Suprapubic skin (tissue), 4 donors: ENCODE measurements around the gene AP2M1. TPM values are rescaled to one million over a fixed set of nuclear protein-coding genes. Genes with fewer than 3 reads are reported as not detected.

ENCODE experiments used
- DNase-seq, 2 donors: peaks; one replicate each; pipeline ENCODE4 v3.0.0-alpha.2; 2019; ENCODE audit warnings: low spot score in 2 of 2
- H3K27ac ChIP-seq: fragments of 200-600 bp; sonication (generic); one replicate; pipeline ENCODE4 v1.5.1; 2019
- H3K27me3 ChIP-seq: fragments of 200-600 bp; sonication (generic); one replicate; pipeline ENCODE4 v1.5.1; 2019
- H3K36me3 ChIP-seq: fragments of 200-600 bp; sonication (generic); one replicate; pipeline ENCODE4 v1.5.1; 2019
- H3K4me1 ChIP-seq: fragments of 200-600 bp; sonication (generic); one replicate; pipeline ENCODE4 v1.5.1; 2019
- H3K4me3 ChIP-seq: fragments of 200-600 bp; sonication (generic); one replicate; pipeline ENCODE4 v1.5.1; 2019; ENCODE audit warnings: mild to moderate bottlenecking
- H3K9me3 ChIP-seq: fragments of 200-600 bp; sonication (generic); one replicate; pipeline ENCODE4 v1.5.1; 2019
- CTCF ChIP-seq, 2 donors: fragments of 200-600 bp in 1 of 2; fragments of 450-650 bp in 1 of 2; sonication (generic) in 1 of 2; IDR thresholded peaks; one replicate each; pipeline ENCODE4 v1.5.1; 2016 to 2019; ENCODE audit warnings: antibody characterized with exemption in 2 of 2, mild to moderate bottlenecking in 1 of 2, moderate library complexity in 1 of 2
- EP300 ChIP-seq: sonication (generic); formaldehyde crosslinking; IDR thresholded peaks from one replicate; pipeline ENCODE4 v1.6.1; 2017; ENCODE audit warnings: antibody characterized with exemption
- POLR2A ChIP-seq, 2 donors: fragments of 450-650 bp; IDR thresholded peaks; one replicate each; pipeline ENCODE4 v1.6.1; 2017; ENCODE audit warnings: antibody characterized with exemption in 2 of 2, mild to moderate bottlenecking in 2 of 2, moderate library complexity in 2 of 2
- POLR2AphosphoS5 ChIP-seq, 3 donors: sonication (generic); formaldehyde crosslinking; IDR thresholded peaks; one replicate each; pipeline ENCODE4 v1.6.1; 2017; ENCODE audit warnings: antibody characterized with exemption in 3 of 3
- WGBS: methylation state at CpG from one replicate; pipeline ENCODE4 v1.1.5; 2018; 5-methylcytosine and 5-hydroxymethylcytosine counted together
- total RNA-seq, 4 donors: library from RNA; depleted of rRNA; stranded (reverse); fragments of >200 nt; gene quantifications; one replicate each; pipeline ENCODE4 v1.1.0, GENCODE V29; 2016

The AP2M1 gene
- total RNA-seq, 4 donors from 2014 or later = 112 to 137 (median 121) TPM

GRCh38 chr3:184218814-184219213 is 44.2 kb downstream of the AP2M1 start:
- 54% methylated on average over 4 of the region's 4 CpGs for WGBS
- H3K4me1 ChIP-seq = no peaks in the 10 kb centered on the region
- no peaks in the 10 kb centered on the region for H3K9me3 ChIP-seq
- H3K27me3 ChIP-seq = peaks cover 9% of the 10 kb centered on the region
- no peak overlapping the region for H3K27ac ChIP-seq
- DNase-seq = no peak
- no peak overlapping the region for H3K4me3 ChIP-seq
- no peaks in the 10 kb centered on the region for H3K36me3 ChIP-seq
- no peak for TF ChIP-seq POLR2A (IDR thresholded peaks at IDR 0.05)
- TF ChIP-seq CTCF (IDR thresholded peaks at IDR 0.05) = no peak
- TF ChIP-seq POLR2AphosphoS5 (IDR thresholded peaks at IDR 0.05) = no peak
- no peak for TF ChIP-seq EP300

- no peaks in the 10 kb centered on the region for H3K4me1 ChIP-seq
- no peak for TF ChIP-seq POLR2A (IDR thresholded peaks at IDR 0.05)
- no peak for TF ChIP-seq CTCF (IDR thresholded peaks at IDR 0.05)
- no peak for TF ChIP-seq EP300
- no peak for TF ChIP-seq POLR2AphosphoS5 (IDR thresholded peaks at IDR 0.05)
- WGBS = 75% methylated on average over 3 of the region's 3 CpGs
- DNase-seq = no peak
- no peak overlapping the region for H3K4me3 ChIP-seq
- peaks cover 9% of the 10 kb centered on the region for H3K27me3 ChIP-seq
- H3K36me3 ChIP-seq = no peaks in the 10 kb centered on the region
- no peak overlapping the region for H3K27ac ChIP-seq
- H3K9me3 ChIP-seq = no peaks in the 10 kb centered on the region
Observed at GRCh38 chr3:184222521-184222920, 47.9 kb downstream of the AP2M1 start.

GRCh38 chr3:184223946-184224345 is 49.3 kb downstream of the AP2M1 start:
- no peak overlapping the region for H3K4me3 ChIP-seq
- no peaks in the 10 kb centered on the region for H3K9me3 ChIP-seq
- H3K27ac ChIP-seq = no peak overlapping the region
- no peaks in the 10 kb centered on the region for H3K36me3 ChIP-seq
- DNase-seq = no peak
- H3K27me3 ChIP-seq = peaks cover 16% of the 10 kb centered on the region
- peaks cover 1% of the 10 kb centered on the region for H3K4me1 ChIP-seq
- TF ChIP-seq CTCF (IDR thresholded peaks at IDR 0.05) (no peak), POLR2A (IDR thresholded peaks at IDR 0.05) (no peak), EP300 (no peak), POLR2AphosphoS5 (IDR thresholded peaks at IDR 0.05) (no peak)
- WGBS = 78% methylated on average over 3 of the region's 3 CpGs

- WGBS = 52% methylated on average over 2 of the region's 2 CpGs
- H3K27me3 ChIP-seq = peaks cover 43% of the 10 kb centered on the region
- no peaks in the 10 kb centered on the region for H3K36me3 ChIP-seq
- DNase-seq = peak in 1 of 2 donors; percentile 44
- H3K4me1 ChIP-seq = peaks cover 25% of the 10 kb centered on the region
- TF ChIP-seq CTCF (IDR thresholded peaks at IDR 0.05) (peak in 1 of 2 donors; percentile 85), POLR2A (IDR thresholded peaks at IDR 0.05) (no peak)
- H3K9me3 ChIP-seq = no peaks in the 10 kb centered on the region
- H3K27ac ChIP-seq = no peak overlapping the region
- no peak overlapping the region for H3K4me3 ChIP-seq
Observed at GRCh38 chr3:184227481-184227935, 52.9 kb downstream of the AP2M1 start.

- H3K4me3 ChIP-seq = peak overlapping the region; percentile 53
- no peaks in the 10 kb centered on the region for H3K9me3 ChIP-seq
- WGBS = 36% methylated on average over 12 of the region's 12 CpGs
- peaks cover 53% of the 10 kb centered on the region for H3K27me3 ChIP-seq
- H3K4me1 ChIP-seq = peaks cover 25% of the 10 kb centered on the region
- H3K36me3 ChIP-seq = no peaks in the 10 kb centered on the region
- DNase-seq = no peak
- no peak for TF ChIP-seq POLR2A (IDR thresholded peaks at IDR 0.05)
- TF ChIP-seq POLR2AphosphoS5 (IDR thresholded peaks at IDR 0.05) = no peak
- TF ChIP-seq EP300 = no peak
- no peak for TF ChIP-seq CTCF (IDR thresholded peaks at IDR 0.05)
- H3K27ac ChIP-seq = no peak overlapping the region
Observed at GRCh38 chr3:184228376-184229137, 53.9 kb downstream of the AP2M1 start.
